Gastroesophageal sphincter (tissue), 4 donors: ENCODE data around the gene PHF2. TPM values are rescaled to one million over a fixed set of nuclear protein-coding genes. Genes with fewer than 3 reads are reported as not detected.

Experiments
- ATAC-seq: fragments of 150-250 bp; one replicate; pipeline ENCODE4 v1.9.1; 2016; ENCODE audit warnings: mild to moderate bottlenecking, moderate library complexity
- H3K27ac ChIP-seq, 4 donors: fragments of 200-600 bp; sonication (generic) in 3 of 4; 1 replicate in 3 of 4; 2 replicates in 1 of 4; pipeline ENCODE4 v1.5.1; 2016 to 2019
- H3K27me3 ChIP-seq: fragments of 200-600 bp; sonication (generic); one replicate; pipeline ENCODE4 v1.5.1; 2019
- H3K36me3 ChIP-seq, 2 donors: fragments of 200-600 bp; sonication (generic); one replicate each; pipeline ENCODE4 v1.5.1; 2019; ENCODE audit warnings: control low read depth in 1 of 2
- H3K4me1 ChIP-seq, 3 donors: fragments of 200-600 bp; sonication (generic); 1 replicate in 2 of 3; 2 replicates in 1 of 3; pipeline ENCODE4 v1.5.1; 2016 to 2019; ENCODE audit warnings: control low read depth in 2 of 3
- H3K4me3 ChIP-seq, 2 donors: fragments of 200-600 bp; sonication (generic); one replicate each; pipeline ENCODE4 v1.5.1; 2019; ENCODE audit warnings: mild to moderate bottlenecking in 1 of 2, moderate library complexity in 1 of 2
- H3K9me3 ChIP-seq, 3 donors: fragments of 200-600 bp; sonication (generic); one replicate each; pipeline ENCODE4 v1.5.1; 2017 to 2019; ENCODE audit warnings: control low read depth in 2 of 3
- CTCF ChIP-seq, 4 experiments: fragments of 200-600 bp in 2 of 4; fragments of 450-650 bp in 2 of 4; sonication (generic) in 1 of 4; IDR thresholded peaks; one replicate each; pipeline ENCODE4 v1.5.1; 2017 to 2019; ENCODE audit warnings: antibody characterized with exemption in 4 of 4, mild to moderate bottlenecking in 2 of 4, moderate library complexity in 2 of 4
- EP300 ChIP-seq: sonication (generic); formaldehyde crosslinking; IDR thresholded peaks from one replicate; pipeline ENCODE4 v1.6.1; 2017; ENCODE audit warnings: antibody characterized with exemption, mild to moderate bottlenecking
- POLR2A ChIP-seq, 2 donors: fragments of 450-650 bp; IDR thresholded peaks; one replicate each; pipeline ENCODE4 v1.6.1; 2017; ENCODE audit warnings: antibody characterized with exemption in 2 of 2, mild to moderate bottlenecking in 2 of 2, moderate library complexity in 1 of 2
- POLR2AphosphoS5 ChIP-seq: sonication (generic); formaldehyde crosslinking; IDR thresholded peaks from one replicate; pipeline ENCODE4 v1.6.1; 2017; ENCODE audit warnings: antibody characterized with exemption
- WGBS, 2 donors: methylation state at CpG; one replicate each; pipeline ENCODE4 v1.1.5; 2018; ENCODE audit warnings: low coverage in 1 of 2; 5-methylcytosine and 5-hydroxymethylcytosine counted together
- total RNA-seq, 4 donors: library from RNA; depleted of rRNA; stranded (reverse); fragments of >200 nt; gene quantifications; one replicate each; pipeline ENCODE4 v1.1.0, GENCODE V29; 2016

Gene PHF2
- total RNA-seq, 4 donors from 2014 or later: 37.2 to 51.2 (median 39.2) TPM

GRCh38 chr9:93667627-93668026 lies 91.2 kb downstream of the PHF2 start:
- no peak for ATAC-seq
- Histone ChIP-seq H3K4me1 (no peaks in the 10 kb centered on the region), H3K9me3 (no peaks in the 10 kb centered on the region), H3K27ac (no peak overlapping the region), H3K36me3 (peaks cover 0 to 59% of the 10 kb centered on the region in 2 donors), H3K27me3 (no peaks in the 10 kb centered on the region), H3K4me3 (no peak overlapping the region)
- TF ChIP-seq CTCF (IDR thresholded peaks at IDR 0.05) (no peak), POLR2AphosphoS5 (no peak), EP300 (no peak), POLR2A (IDR thresholded peaks at IDR 0.05) (no peak)
- 80% methylated on average over 1 of the region's 4 CpGs; no CpG with 5 or more reads in 1 of the 2 donors for WGBS, 2 donors

- H3K36me3 ChIP-seq: peaks cover 0 to 55% of the 10 kb centered on the region in 2 donors
- H3K4me1 ChIP-seq: no peaks in the 10 kb centered on the region
- H3K4me3 ChIP-seq: no peak overlapping the region
- H3K27me3 ChIP-seq: no peaks in the 10 kb centered on the region
- WGBS, 2 donors: no CpG with 5 or more reads among the region's 12 CpGs
- TF ChIP-seq CTCF (IDR thresholded peaks at IDR 0.05): no peak
- TF ChIP-seq POLR2AphosphoS5: no peak
- TF ChIP-seq EP300: no peak
- no peak for TF ChIP-seq POLR2A (IDR thresholded peaks at IDR 0.05)
- no peaks in the 10 kb centered on the region for H3K9me3 ChIP-seq
- no peak overlapping the region for H3K27ac ChIP-seq
- ATAC-seq: no peak
Observed at GRCh38 chr9:93668261-93668871, 92.0 kb downstream of the PHF2 start.

DNA sequence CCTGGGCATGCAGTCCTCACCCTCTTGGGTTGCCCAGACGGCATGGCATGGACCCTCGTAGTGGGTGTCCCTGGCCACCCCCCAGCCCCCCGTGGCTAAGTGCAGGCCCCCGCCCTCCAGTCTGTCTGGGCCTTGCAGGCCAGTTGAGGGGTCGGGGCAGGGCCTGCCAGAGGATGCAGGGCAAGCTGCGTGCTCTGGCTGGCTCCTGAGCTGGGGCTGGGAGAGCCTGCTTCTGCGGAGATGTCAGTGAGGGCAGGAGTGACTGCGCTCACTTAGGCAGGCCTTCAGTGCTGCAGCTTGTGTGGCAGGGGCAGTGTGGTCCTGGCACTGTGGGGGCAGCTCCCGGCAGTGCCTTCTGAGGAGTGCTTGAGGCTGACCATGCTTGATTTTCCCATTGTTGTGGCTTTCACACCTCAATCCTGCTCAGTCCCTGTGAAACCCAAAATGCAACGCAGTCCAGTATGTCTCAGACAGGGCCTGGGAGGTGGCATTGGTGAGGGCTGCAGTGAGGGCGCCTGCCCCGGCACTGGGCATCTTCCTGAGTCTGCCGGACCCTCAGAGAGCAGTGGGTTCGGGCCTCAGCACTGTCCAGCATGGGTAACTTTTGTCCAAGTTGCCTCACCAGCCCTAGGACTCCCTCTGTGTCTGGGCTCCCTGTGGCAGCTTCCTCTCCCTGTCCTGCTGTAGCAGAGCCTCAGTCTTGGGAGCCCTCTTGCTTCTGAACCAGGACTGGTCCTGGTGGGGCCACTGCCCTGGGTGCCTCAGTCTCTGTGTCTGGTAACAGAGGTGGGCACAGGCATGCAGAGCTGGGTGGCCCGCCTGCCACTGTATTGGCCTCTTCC lies 93.0 kb downstream of the PHF2 start:
- Histone ChIP-seq H3K36me3 (peaks cover 0 to 55% of the 10 kb centered on the region in 2 donors), H3K27ac (no peak overlapping the region), H3K9me3 (no peaks in the 10 kb centered on the region), H3K4me1 (no peaks in the 10 kb centered on the region), H3K4me3 (no peak overlapping the region), H3K27me3 (no peaks in the 10 kb centered on the region)
- ATAC-seq: no peak
- no peak for TF ChIP-seq CTCF (IDR thresholded peaks at IDR 0.05)
- no peak for TF ChIP-seq EP300
- TF ChIP-seq POLR2A (IDR thresholded peaks at IDR 0.05): no peak
- TF ChIP-seq POLR2AphosphoS5: no peak
- WGBS, 2 donors: 80% methylated on average over 4 of the region's 15 CpGs; no CpG with 5 or more reads in 1 of the 2 donors

DNA sequence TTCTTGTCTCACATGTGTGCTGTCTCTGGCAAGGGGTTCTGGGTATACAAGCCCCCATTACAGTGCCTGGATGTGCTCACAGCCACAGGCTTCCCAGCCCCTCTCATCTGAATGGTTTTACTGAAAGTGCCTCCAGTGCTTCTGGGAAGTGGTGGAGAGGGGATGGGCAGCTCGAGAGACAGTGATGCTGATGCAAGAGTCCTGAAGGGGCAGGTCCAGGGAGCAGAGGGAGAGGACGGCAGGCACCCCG lies 93.5 kb downstream of the PHF2 start:
- ATAC-seq: no peak
- Histone ChIP-seq H3K27ac (no peak overlapping the region), H3K4me1 (no peaks in the 10 kb centered on the region), H3K4me3 (no peak overlapping the region), H3K27me3 (no peaks in the 10 kb centered on the region), H3K36me3 (peaks cover 0 to 55% of the 10 kb centered on the region in 2 donors), H3K9me3 (no peaks in the 10 kb centered on the region)
- TF ChIP-seq POLR2A (IDR thresholded peaks at IDR 0.05) (no peak), EP300 (no peak), CTCF (IDR thresholded peaks at IDR 0.05) (no peak), POLR2AphosphoS5 (no peak)
- 50% methylated on average over 2 of the region's 3 CpGs; no CpG with 5 or more reads in 1 of the 2 donors for WGBS, 2 donors
